Heart left ventricle (tissue), 13 donors: ENCODE data around the gene TREM1.

Experiments used
- POLR2A ChIP-seq, 2 donors: fragments of 450-650 bp; IDR thresholded peaks; one replicate each; pipeline ENCODE4 v1.6.1; 2017; ENCODE audit warnings: antibody characterized with exemption in 2 of 2, mild to moderate bottlenecking in 2 of 2, moderate library complexity in 2 of 2
- TF ChIP-seq, protein P1 (sequence below), 12 donors: fragments of 200-600 bp; sonication (generic) in 4 of 12; IDR thresholded peaks; one replicate each; pipeline versions ENCODE4 v1.5.0 to v1.8.0; 2018 to 2022; ENCODE audit warnings: antibody characterized with exemption in 12 of 12, mild to moderate bottlenecking in 5 of 12
- donor health status: ischemic (EF 13 %, LVEDD 7.1; RV severe dilation, severe dysfunction).
- donor health status: DM: no; HTN: yes; CAD: no.
- donor health status: DM: no; HTN: no; CAD: no.
- donor health status: ischemic (EF 25% LVEDD 6.9; RV normal size, moderate dysfunction).
- donor health status: ischemic (EF 25% LVEDD 5.7; RV mildly dilated, moderate dysfunction).
- donor health status: ischemic (EF 35%, LVEDD 5.7; RV mildly dilated, moderate dysfunction).
- donor health status: nonischemic (EF 11% LVEDD 7.7; RV severe dilation, severe dysfunction).
- donor health status: DM: yes; HTN: yes; CAD: no.
- donor health status: PGD.
- donor health status: ischemic (EF 29% LVEDD 5.4; RV normal size, mild dysfunction).
- donor health status: nonischemic (EF 23%, LVEDD 6.1; RV moderate dilation, normal function).

DNA sequence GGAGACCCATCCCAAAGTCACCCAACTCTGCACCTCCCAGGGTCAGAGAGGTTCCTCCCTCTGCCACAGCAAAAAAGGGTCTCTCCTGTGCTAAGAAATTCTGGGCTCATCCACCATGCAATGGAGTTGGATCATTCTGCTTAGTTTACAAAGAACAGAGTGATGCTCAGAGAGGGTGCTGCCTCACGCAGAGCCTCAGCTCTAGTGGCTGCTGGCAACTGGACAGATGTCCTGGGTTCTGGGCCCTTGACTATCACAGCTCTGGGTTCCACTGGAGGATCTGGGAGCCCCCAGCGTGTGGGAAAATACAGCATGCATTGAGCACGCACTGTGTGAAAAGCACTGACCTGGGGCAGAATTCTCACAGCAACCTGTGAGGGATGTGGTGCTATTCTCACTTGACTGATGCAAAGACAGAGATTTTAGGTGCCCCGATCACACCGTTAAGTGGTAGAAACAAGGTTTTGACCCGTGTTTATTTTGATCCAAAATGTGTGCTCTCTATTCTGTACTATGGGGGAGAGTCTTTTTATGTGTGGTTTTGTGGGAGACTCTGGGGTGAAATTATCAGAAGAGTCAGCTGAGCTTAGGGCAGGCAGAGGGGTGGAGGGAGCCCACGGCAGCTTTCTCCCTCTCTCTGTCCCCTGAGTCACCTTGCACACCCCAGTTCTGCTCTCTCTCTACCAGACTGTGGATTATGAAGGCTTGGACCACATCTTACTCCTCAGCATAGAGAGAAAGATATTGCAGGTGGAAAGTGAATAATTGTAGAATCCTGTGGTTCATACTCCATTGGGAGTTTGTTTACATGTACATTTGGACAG, 38.4 kb downstream of the TREM1 start:
- TF ChIP-seq, protein P1, sequence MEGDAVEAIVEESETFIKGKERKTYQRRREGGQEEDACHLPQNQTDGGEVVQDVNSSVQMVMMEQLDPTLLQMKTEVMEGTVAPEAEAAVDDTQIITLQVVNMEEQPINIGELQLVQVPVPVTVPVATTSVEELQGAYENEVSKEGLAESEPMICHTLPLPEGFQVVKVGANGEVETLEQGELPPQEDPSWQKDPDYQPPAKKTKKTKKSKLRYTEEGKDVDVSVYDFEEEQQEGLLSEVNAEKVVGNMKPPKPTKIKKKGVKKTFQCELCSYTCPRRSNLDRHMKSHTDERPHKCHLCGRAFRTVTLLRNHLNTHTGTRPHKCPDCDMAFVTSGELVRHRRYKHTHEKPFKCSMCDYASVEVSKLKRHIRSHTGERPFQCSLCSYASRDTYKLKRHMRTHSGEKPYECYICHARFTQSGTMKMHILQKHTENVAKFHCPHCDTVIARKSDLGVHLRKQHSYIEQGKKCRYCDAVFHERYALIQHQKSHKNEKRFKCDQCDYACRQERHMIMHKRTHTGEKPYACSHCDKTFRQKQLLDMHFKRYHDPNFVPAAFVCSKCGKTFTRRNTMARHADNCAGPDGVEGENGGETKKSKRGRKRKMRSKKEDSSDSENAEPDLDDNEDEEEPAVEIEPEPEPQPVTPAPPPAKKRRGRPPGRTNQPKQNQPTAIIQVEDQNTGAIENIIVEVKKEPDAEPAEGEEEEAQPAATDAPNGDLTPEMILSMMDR (IDR thresholded peaks at IDR 0.05): no peak
- no peak for TF ChIP-seq POLR2A (IDR thresholded peaks at IDR 0.05)
